Tongue (tissue), 2 donors: Measurements from ENCODE around the gene SLFN11. TPM values are rescaled to one million over a fixed set of nuclear protein-coding genes. Genes with fewer than 3 reads are reported as not detected.
"Not testable (repeated sequence)": the region's sequence is repeated elsewhere in the genome, so short reads cannot be mapped to it uniquely, and the experiment has no call there.

ENCODE experiments used
- DNase-seq: peaks from one replicate; pipeline ENCODE4 v3.0.0-alpha.2; 2015
- total RNA-seq: library from RNA; depleted of rRNA; stranded (reverse); fragments of >200 nt; gene quantifications from one replicate; pipeline ENCODE4 v1.2.3, GENCODE V29; 2014

The SLFN11 gene
- total RNA-seq: 18.1 TPM

GRCh38 chr17:35373534-35373983 is at the start of gene SLFN11:
Gene SLFN11, minus strand, starts transcription at chr17:35373621. Its CDS starts 9,814 bp downstream, at chr17:35363807.
- DNase-seq: peak; percentile 61

GRCh38 chr17:35421069-35421468 is 47.6 kb upstream of the SLFN11 start:
- DNase-seq: not testable (repeated sequence)

- DNase-seq: no peak
These were observed 43.2 kb upstream of the SLFN11 start for GRCh38 chr17:35416659-35417058.

- DNase-seq: not testable (repeated sequence)
These were observed 41.3 kb upstream of the SLFN11 start for GRCh38 chr17:35414707-35415106.

GRCh38 chr17:35414247-35414646 is 40.8 kb upstream of the SLFN11 start:
- DNase-seq: no peak

GRCh38 chr17:35407531-35407930 is 34.1 kb upstream of the SLFN11 start:
- no peak for DNase-seq

GRCh38 chr17:35406568-35406967 is 33.1 kb upstream of the SLFN11 start:
- DNase-seq: no peak

- no peak for DNase-seq
These were observed 30.9 kb upstream of the SLFN11 start for GRCh38 chr17:35404360-35404759.

- not testable (repeated sequence) for DNase-seq
These were observed 20.4 kb upstream of the SLFN11 start for GRCh38 chr17:35393783-35394182.

- no peak for DNase-seq
These were observed 17.2 kb upstream of the SLFN11 start for GRCh38 chr17:35390663-35391062.

GRCh38 chr17:35390156-35390555 is 16.7 kb upstream of the SLFN11 start:
- DNase-seq: no peak

GRCh38 chr17:35387496-35387895 is 14.1 kb upstream of the SLFN11 start:
- no peak for DNase-seq

GRCh38 chr17:35377706-35378105 is 4.3 kb upstream of the SLFN11 start:
- no peak for DNase-seq

GRCh38 chr17:35377068-35377467 is 3.6 kb upstream of the SLFN11 start:
- no peak for DNase-seq

GRCh38 chr17:35376245-35376644 is 2.8 kb upstream of the SLFN11 start:
- DNase-seq: peak; percentile 1

- no peak for DNase-seq
These were observed 1.4 kb upstream of the SLFN11 start for GRCh38 chr17:35374766-35375344.

- peak; percentile 39 for DNase-seq
These were observed 754 bp upstream of the SLFN11 start for GRCh38 chr17:35373984-35374765.

- peak; percentile 10 for DNase-seq
These were observed 431 bp downstream of the SLFN11 start for GRCh38 chr17:35372846-35373533.

GRCh38 chr17:35371934-35372333 is 1.5 kb downstream of the SLFN11 start:
- no peak for DNase-seq

GRCh38 chr17:35368081-35368830 is 5.2 kb downstream of the SLFN11 start:
- peak; percentile 8 for DNase-seq

- no peak for DNase-seq
These were observed 12.4 kb downstream of the SLFN11 start for GRCh38 chr17:35361027-35361426.

- DNase-seq: no peak
These were observed 14.0 kb downstream of the SLFN11 start for GRCh38 chr17:35359398-35359797.
